GM18870 (cell line): Measurements from ENCODE around the gene TNFSF13B.
A peak's percentile ranks its signal among the peaks of the same experiment; 100 is the strongest.
"Not testable (repeated sequence)": the region's sequence is repeated elsewhere in the genome, so short reads cannot be mapped to it uniquely, and the experiment has no call there.

Source experiments
- ATAC-seq: cut with Tn5 transposase; IDR thresholded peaks from one replicate; pipeline ENCODE4 v1.9.1; 2021; ENCODE audit warnings: moderate library complexity; ENCODE audit not compliant: unreplicated experiment

TNFSF13B gene, protein sequence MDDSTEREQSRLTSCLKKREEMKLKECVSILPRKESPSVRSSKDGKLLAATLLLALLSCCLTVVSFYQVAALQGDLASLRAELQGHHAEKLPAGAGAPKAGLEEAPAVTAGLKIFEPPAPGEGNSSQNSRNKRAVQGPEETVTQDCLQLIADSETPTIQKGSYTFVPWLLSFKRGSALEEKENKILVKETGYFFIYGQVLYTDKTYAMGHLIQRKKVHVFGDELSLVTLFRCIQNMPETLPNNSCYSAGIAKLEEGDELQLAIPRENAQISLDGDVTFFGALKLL

DNA sequence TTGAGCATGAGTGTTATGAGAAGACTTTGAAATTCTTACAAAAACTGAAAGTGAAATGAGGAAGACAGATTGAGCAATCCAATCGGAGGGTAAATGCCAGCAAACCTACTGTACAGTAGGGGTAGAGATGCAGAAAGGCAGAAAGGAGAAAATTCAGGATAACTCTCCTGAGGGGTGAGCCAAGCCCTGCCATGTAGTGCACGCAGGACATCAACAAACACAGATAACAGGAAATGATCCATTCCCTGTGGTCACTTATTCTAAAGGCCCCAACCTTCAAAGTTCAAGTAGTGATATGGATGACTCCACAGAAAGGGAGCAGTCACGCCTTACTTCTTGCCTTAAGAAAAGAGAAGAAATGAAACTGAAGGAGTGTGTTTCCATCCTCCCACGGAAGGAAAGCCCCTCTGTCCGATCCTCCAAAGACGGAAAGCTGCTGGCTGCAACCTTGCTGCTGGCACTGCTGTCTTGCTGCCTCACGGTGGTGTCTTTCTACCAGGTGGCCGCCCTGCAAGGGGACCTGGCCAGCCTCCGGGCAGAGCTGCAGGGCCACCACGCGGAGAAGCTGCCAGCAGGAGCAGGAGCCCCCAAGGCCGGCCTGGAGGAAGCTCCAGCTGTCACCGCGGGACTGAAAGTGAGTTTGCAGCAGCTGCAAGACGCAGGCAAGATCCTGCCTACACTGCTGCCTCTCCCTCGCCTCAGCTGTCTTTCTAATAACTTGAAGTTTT, at the start of gene TNFSF13B:
TNFSF13B (plus strand) TSS at position 118 of the 728 bp plus-strand sequence; CDS start at position 296, 178 bp downstream.
- peak; percentile 70 for ATAC-seq

DNA sequence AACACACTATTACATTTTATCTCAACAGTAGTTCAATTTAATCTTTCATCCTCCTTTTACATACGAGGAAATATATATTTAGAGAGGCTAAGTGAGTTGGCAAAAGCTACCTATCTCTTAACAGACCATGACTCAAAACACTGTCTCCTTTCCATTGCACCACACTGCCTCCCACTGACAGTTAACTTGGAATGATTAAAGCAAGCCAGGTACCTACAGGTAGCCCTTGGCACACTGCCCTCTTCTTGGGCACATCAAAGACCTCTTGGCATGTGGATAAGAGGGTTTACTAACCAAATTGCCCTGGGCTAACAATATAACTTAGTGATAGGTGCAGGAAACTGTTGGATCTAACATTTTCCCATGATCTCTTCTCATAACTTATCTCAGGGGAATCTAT, 49.5 kb upstream of the TNFSF13B start:
- no peak for ATAC-seq

DNA sequence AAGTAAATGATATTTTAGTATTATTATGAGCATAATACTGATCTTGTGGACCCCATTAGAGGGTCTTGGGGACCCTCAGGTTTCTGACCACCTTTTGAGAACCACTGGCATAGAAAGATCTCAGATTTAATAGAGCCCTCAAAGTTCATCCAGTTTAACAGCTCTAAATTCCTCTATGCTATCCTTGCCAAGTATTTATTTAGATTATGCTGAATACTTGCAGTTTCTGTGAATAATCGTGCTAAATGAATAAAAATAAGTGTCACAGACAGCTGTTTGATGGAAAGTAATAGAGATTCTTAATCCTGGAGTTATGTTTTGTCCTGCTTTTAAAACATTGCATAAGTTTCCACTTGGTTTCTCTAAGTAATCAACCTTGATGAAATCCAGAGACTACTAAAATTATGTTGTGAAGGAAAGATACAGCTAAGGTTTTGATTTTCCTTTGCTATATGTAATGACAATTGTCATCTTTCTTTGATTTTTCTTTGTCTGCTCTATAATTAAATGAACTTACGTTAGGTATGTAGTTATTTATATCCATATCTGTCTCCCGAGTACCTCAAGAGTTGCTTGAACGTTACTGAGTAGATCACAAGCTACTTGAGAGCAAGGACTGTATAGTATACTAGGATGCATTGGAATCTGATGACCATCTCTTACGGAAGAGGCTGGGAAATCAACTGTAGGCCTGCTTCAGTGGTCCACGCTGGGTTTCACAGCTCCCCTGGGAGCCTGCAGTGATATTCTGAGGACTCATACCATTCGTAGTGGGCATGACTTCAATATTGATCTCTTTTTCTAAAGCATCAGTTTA, 45.6 kb upstream of the TNFSF13B start:
- no peak for ATAC-seq

DNA sequence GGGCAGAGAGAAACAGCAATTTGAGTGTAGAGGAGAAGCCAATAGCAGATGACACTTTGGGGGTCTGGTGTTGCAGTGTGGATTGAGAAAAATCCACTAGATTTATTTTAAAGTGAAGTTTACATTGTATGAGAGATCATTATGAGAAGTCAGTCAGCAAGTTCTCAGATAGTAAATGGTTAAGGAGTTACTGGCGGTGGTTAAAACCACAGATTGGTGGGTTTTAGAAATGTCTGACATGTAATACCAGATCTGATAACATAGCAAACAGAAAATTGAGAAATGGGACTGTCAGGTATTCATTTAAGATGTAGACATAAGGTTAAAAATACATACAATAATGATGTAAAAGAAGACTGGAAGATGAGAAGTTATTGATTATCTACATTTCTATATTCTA, 44.1 kb upstream of the TNFSF13B start:
- peak; percentile 65 for ATAC-seq

DNA sequence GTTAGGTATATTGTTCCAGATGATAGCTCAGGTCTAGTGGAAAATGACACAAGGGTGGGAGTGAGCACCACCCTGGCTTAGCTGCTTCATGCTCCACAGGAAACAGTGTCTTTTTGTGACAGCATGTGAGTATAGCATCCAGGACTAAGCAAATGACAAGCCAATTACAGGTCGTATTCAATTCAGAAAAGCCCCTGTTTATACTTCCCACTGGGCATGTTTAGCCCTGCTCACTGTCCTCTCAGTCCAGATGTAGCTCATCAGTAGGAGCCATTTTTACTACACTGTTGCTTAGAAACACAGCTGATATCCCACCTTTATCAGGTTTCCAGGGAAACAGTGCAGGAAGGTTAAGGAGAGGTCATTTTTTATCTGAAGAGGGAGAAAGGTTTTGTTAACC, 43.3 kb upstream of the TNFSF13B start:
- peak; percentile 32 for ATAC-seq

DNA sequence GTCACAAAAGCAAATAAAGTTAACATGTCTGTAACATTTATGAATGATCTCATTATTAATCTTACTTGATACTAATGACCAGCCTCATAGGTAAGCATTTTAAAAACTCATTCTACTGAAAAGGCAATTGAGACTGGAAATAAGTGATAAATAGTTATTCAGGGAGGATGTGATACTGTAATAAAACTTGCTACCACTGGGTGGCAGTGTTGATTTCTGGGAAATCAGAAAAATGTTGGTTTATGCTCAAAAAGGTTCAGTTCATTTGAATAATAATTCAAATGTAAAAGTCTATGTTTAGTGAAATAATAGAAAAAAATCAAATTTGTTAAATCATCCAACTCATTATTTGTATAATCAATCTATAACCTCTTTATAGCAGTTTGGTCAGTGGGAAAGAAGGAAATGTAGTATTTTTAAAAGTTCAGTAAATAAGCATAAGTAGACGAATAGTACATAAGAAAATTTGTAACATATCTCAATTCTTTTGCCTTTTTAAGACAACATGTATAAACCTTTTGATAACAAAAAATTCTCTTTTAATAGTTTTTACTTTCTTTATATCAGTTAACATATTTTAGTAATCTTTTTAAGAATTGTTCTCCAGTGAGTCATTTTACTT, 41.8 kb upstream of the TNFSF13B start:
- no peak for ATAC-seq

DNA sequence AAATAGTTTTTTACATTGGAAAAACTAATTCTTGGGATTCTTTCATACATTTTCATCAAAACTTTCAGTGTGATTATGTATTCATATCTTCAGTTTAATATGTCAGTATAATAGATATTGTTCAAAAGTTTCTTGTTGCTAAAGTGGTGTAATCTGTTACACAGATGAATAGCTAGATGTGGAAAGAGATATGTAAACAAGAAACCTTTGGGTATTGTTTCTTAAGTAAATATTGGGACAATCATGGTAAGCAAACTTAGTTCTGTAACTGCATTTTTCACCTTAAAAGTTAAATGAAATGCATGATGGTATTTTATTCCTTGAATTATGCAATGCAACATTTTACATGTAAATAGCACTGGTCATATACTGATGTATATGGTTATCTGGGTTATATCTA, 39.1 kb upstream of the TNFSF13B start:
- no peak for ATAC-seq

DNA sequence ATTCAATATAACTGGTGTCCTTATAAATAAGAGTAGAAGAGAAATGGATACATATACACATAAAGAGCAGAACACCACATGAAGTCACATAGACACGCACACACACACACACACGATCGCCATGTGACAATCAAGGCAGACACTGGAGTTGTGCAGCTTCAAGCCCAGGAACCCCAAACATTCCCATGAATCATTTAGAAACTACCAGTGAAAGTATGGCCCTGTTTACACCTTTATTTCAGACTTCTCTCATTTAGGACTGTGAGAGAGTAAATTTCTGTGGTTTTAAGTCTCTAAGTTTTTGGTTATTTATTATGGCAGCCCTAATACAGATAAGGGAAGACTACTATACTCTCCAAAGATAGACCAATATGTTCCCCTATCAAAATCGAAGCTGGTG, 20.4 kb upstream of the TNFSF13B start:
- peak; percentile 75 for ATAC-seq

DNA sequence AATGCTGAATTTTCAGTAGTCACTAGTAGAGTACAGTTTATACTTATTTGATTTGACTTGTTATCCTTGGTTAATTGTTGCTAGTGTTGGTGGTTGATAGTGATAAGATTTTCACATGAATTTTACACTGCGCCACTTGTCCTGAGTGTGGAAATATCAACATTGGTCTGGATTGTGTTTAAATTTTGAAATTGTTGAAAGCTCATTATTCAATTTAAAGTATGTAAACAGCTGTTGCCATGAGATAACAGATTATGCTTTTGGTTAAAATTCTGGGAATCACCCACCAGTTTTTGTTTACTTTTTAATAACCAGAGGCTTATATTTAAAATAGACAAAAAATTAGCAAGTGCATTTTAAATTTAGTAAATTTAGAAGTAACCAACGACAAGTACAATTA, 12.3 kb upstream of the TNFSF13B start:
- no peak for ATAC-seq

DNA sequence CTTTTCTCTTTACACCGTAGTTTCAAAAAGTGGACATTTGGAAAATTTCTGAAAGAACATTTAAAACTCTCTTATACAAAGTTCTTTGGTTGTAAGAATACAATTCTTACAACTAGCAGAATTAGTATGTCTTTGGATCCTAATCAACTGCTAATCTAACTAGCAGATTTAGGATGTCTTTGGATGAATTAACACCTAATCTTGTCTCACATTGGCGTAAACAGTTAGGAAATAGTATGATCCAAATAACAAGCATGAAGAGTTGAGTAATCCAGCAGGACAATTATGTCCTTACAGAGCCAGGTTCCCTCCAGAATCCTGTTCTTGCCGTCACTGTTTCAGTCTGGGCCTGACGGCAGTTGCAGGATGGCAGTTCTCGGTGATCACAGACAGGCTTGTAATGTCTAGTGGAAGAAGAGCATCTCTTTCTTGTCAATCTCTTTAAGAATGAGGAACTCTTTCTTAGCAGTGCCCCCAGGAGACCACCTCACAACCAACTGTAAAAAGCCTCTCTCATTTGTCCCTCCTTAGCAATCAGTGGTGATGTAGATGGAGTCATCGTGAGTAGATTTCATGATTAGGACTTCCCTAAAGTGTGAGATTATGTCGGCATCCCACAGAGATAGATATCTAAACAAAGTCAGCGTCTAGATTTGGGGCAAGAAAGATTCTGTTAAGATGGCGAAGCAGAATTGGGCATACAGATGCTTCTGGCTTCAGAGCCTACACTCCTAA, 5.7 kb upstream of the TNFSF13B start:
- no peak for ATAC-seq

DNA sequence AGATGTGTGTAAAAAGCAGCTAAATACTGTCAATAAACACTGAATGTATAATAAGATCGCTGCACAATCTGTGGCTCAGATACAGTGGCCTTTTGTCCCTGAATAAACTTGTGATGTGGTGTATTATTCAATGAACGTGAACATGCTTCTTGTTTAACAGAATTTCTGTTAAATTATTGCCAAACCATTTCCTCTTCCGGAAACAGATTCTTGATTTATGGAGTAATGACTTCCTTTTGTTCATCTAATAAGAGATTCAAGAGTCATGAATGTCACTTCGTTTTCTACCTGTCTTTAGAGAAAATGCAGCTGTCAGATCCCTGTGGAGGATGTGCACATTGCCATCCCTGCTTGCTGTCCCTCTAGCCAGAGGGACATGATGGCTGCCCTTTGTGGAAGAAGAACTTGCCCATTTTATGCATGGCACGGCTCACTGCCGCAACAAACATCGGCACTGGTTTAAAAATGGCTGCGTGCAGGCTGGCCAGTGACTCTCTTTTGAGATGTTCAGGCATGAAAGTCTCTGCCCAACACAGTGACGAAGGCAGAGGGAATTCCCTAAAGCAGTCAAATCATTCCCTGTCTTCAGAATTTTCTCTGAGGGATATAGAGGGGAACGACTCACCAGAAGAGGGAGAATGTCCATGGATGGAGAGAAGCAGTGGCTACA, 3.1 kb upstream of the TNFSF13B start:
- ATAC-seq = no peak

DNA sequence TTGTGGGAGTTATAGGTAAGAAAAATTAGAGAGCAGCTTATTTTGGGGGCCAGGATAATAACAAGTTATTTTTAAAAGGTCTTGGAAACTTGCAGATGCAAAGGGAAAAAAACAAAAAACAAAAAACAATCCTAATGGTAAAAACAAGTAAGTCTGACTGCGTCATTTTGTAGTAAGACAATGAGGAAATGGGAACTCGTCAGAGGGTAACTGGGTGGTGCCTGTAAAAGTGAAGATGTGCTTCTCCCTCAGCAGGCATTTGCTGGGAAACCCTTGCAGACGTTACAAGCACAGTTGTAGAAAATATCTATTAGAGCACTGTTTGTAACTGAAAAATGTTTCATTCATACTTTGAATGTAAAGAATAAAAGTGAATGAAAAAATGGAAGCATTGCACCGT, 2.2 kb upstream of the TNFSF13B start:
- ATAC-seq = no peak

DNA sequence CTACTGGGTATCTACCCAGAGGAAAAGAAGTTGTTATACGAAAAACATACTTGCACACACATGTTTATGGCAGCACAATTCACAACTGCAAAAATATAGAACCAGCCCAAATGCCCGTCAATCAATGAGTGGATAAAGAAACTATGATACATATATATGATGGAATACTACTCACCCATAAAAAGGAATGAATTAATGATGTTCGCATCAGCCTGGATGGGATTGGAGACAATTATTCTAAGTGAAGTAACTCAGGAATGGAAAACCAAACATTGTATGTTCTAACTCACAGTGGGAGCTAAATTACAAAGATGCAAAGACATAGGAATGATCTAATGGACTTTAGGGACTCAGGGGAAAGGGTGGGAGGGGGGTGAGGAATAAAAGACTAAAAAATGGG, 1.7 kb upstream of the TNFSF13B start:
- not testable (repeated sequence) for ATAC-seq

DNA sequence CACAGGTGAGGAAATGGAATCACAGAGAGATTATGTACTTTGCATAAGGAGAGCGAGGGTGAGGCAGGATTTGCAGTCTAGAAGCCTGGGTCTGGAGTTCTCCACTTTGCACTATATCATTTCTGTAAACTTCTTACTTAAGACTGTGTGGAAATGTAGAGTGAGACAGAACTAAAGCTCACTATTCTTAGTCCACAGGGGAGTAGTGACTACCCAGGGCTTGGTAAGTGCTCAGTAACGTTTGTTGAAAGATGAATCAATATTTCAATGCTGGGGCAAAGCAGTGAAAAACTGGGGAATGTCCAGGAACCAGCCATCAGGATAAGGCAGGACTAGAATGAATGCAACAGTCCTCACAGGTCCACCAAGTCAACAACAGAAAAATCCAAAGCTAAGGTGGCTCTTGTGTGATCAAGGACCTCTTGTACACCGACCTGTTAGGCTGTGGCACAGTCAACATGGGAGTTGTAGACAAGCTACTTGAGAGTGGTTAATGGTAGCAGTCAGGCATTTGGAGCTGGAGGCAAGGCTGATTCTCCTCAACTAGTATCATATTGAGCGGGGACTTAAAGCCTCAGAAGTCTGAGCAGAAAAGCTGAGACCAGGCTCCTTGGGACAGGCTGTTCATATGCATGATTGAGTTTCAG, 929 bp upstream of the TNFSF13B start:
- no peak for ATAC-seq

DNA sequence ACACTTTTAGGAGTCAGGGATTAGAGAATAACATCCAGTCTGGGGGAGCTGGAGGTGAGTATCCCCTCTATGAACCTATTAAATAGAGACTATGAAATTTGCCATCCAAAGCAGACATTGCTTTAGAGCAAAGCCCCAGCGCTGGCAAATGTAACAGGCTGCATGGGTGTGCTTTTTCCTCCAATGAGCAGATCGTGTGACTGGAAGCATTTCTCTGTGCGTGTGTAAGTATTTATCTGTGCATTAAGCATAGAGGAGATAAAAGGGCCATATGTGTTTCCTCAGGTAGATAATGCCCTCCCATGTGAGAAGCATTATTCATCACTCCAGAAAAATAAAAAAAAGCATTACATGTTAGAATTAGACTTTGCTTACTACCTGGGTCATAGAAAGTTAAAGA, 924 bp downstream of the TNFSF13B start:
- peak; percentile 1 for ATAC-seq

DNA sequence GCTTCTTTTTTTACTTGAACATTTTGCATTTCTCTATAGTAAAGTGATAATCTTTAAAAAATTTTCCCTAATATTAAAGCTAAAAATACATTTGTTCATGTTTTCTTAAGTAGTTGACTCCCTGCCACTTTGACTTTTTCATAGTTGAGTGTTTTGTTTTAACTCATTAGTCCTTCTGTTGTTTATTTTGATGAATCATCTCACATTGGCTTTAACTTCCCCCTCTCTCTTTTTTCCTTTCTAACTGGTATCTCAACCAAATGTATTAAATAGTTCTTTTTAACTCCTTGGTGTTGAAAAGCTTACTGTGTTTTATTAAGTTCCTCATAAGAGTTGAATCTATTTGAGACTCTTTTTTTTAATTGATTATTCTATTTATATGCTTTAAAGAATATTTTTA, 2.8 kb downstream of the TNFSF13B start:
- ATAC-seq = no peak

DNA sequence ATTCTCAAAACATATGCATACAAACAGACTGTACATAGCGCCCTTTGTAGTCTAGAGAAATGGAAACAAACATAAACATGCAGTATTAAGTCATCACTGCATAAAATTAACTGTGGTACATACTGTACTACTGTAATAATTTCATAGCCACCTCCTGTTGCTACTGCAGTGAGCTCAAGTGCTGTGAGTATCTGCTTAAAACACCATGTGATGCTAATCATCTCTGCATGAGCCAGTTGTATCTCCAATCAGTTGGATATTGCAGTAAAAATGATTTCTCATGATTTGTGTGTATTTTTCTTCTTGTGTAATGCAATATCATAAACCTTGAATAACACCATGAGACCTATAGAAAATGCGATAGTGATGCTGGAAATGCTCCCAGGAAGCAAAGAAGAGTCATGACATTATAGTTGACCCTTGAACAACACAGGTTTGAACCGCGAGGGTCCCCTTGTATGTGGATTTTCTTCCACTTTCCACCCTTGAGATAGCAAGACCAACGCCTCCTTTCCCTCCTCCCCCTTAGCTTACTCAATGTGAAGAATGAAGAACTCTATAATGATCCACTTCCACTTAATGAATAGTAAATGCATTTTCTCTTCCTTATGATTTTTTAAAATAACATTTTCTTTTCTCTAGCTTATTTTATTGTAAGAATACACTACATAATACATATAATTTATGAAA, 4.1 kb downstream of the TNFSF13B start:
- ATAC-seq = no peak

DNA sequence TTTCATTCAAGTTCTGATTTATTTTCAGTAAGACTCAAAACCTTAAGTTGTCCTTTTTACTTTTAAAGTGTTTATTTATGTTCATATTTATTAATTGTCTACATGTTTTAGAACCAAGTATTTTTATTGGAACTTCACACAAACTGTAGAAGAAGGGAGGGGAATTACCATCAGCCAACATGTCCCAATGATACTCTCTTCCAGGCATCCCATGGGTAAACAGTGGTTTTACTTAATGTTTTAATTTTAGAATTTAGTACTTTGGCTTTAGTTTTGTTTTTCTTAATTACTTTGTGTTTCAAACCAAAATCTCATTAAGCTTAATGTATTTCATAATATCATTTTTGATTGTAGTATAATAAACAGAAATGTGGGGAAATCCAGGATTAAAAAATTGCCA, 5.2 kb downstream of the TNFSF13B start:
- no peak for ATAC-seq

DNA sequence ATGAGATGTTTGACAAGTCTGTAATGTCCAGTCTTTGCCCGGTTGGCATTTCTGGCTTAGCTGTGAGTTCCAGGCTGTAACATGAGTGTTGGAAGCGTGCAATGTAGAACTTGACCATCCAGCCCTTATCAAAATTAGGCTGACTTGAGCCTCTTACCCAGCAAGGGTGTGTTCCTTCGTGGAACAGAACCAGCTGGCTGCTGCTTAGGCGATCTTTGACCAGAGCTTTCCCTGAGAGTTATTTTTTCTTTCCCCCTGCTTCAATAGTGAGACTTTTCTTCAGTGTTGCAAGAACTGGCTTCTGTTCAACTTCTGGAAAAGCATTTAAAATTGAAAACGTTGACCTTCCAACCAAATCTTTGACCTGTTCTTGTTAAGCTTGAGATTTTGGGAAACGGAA, 6.5 kb downstream of the TNFSF13B start:
- ATAC-seq = no peak
